HG02759 (cell line): ENCODE measurements around the gene DAAM1.

Source experiments
- ATAC-seq: cut with Tn5 transposase; IDR thresholded peaks from one replicate; pipeline ENCODE4 v1.9.1; 2021; ENCODE audit warnings: mild to moderate bottlenecking, moderate library complexity; ENCODE audit not compliant: unreplicated experiment

Gene DAAM1

DNA sequence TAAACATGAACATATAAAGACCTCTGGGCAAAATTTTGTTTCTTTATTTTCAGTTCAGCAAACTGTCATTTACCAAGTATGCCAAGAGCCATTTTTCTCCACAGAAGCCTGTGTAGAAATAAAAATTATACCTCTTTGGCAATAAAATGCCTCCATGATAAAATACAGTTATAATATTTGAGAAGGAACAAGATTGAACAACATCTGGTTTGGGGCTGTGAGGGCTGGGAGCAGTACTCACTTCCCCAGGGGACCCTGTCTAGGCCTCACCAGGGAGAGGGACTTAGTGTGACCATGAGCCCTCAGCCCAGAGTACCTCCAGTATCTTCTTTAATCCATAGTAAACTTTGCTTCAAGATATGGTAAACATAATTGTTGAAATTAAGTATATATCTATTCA is 65.1 kb downstream of the DAAM1 start:
- ATAC-seq, result no peak

DNA sequence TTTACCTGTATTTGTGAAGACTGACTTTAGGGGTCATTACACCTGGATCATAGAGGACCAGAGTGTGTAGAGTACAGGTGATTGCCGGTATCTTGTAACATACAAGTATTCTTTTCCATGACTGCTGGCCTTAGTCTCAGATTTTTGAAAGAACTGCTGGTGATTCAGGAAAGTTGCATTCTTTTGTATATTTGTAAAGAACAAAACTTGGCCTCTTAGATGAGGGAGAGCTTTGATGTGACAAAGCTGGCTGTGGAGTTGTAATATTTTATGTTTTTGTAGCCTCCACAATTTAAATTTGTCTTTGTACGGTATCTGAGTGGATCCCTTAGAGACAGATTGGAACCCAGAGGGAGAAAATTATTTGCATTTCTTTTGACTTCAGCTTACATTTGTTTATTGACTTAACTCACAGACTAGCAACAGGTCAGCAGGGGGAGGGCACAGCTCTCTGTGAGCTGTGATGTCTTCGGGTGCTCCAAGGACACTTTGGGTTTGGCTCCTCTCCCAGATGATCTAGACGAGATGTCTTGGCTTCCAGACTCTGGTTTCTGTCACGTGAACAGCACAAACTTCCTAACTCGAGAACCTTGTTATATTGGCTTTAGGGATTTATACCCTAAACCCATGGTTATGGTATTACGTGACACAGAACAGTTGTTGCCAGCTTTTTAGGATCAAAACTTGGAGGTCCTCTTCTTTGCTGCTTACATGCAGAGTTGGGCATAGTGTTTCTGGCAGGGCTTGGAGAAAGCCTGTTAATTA is 65.9 kb downstream of the DAAM1 start:
- ATAC-seq, result peak; percentile 26

DNA sequence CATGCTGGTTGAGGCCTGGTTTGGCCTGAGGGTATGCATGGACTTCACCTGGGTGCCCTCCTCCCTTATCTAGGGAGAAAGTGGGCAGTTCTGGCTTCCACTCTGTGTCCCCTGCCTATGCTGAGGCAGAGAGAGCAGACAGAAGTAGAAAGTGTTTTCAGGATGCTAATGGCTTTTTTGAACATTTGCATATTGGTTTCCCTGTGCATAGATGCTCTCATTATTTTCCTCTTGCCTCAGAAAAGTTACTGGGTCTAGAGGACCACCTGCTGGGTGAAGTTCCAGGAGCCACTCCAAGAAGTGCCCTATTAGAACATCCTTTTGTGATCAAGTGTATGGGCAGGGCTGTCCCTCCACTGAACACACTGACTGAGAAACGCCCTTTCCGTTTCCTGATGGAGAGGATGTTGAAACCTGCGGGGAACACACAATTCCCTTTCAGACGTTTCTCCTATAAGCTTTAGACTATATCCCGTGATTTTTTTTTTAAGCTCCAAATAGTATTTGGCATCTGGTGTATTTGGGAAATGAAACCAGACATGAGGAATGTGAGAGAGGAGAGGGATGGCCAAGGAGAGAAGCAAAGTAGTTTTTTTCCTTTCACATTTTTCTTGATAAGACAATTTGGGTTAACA is 66.6 kb downstream of the DAAM1 start:
- peak; percentile 68 for ATAC-seq

DNA sequence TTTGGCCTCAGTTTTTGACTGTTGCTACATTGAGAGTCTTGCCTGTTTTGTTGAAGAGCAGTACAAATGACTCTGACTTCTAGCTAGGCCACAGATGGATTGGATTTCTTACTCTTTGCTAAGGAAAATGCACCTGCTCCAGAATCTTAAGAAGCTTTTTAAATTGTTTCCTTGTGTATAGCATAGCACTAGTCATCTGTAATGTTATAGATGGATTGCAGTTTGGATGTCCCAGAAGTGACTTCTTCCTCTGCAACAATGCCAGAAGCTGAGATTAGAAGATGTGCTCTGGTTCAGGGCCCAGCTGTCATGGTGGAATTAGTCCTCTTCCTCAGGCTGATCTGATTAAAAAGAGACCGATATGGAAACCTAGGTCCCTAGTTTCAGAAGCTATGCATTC is 67.9 kb downstream of the DAAM1 start:
- no peak for ATAC-seq

DNA sequence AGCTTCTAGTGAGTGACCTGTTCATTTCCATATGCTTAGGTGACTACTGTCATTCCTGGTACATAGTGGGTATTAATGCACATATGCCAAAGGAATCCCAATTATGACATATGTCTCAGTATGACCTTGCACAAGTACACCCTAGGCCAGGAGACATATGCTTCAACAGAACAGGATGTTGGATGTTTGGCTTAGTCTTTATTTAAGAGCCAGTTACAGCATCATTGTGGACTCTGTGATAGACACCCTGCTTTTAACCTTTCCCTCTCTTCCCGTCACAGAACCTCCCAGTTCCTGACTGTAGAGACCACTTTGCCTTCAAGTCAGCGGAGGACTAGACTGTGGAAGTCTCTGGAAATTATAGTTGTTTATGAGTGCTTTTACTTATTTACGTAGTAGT is 72.9 kb downstream of the DAAM1 start:
- no peak for ATAC-seq

DNA sequence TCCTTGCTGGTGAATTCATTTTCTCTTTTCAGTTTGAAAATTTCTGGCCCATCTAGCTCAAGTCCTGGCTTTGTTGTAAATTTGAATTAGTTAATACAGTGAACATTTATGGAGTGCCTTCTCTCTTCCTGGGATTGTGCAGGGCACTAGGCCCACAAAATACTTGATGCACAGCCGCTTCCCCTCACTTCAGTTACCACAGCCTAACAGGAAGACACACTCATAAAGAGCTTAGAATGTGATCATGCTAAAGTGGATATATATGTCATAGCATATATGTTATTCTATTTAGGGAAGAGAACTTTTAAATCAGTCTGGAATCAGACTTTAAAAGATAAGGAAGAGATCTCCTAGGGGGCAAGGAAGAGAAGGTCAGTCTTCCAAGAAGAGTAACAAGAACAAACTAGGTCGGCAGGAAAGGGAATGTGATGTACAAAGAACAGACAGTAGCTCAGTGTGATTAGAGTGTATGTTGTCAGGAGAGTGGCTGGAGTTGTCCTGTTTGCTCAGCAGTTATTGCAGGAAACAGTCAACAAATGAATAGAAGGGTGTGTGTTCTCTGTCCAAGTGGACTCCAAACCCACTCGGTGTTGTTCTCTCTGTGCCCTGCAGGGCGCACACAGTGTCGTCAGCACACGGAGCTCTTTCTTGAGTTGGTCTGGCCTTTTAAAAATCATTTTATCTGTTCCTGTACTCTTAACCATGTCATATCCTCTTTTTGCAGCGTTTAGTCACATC is 74.4 kb downstream of the DAAM1 start:
- ATAC-seq, result no peak

DNA sequence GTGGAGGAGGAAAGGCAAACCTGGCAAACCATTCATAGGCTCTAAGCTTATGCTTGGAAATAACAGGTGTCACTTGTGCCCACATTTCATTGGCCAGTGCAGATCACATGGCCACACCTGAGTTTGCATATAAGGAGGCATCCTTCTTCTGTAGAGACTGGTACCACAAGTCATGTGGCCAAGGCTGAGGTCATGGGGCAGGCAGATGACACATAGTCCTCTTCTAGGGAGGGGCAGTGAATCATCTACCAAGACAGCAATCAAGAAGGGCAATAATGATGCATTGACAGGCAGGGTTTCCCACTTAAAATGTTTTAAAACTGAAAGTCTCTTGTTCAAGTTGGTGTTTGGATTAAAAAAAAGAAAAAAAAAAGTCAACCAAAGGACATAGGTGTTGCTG is 77.3 kb downstream of the DAAM1 start:
- peak; percentile 47 for ATAC-seq

DNA sequence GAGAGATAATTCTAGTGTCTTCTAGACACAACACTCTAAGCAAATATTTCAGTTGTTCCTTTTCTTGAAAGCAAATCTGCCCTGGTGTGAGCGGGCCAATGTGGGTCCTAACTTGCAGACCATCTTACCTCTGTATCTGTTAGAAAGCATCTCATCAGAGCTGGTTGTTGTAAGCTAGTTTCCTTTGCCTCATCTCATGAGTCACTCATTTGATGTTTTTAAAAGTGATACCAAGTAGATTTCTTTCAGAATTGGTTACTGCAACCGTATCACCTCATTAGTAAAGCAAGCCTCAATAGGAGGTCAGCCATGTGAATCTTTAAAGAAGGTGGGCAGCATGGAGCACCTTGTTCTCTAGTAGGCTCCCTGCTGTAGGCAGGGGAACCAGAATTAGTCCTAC is 78.6 kb downstream of the DAAM1 start:
- ATAC-seq, result no peak

DNA sequence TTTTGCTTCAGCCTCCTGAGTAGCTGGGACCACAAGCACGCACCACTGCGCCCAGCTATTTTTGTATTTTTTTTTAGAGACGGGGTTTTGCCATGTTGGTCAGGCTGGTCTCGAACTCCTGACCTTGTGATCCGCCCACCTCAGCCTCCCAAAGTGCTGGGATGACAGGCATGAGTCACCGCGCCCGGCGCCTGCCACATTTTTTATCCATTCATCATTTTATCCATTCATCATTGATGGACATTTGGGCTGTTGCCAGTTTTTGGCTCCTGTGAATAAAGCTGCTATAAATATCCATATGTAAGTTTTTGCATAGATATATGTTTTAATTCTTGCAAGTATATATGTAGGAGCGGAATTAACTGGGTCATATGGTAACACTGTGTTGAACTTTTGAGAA is 79.5 kb downstream of the DAAM1 start:
- ATAC-seq, result no peak

DNA sequence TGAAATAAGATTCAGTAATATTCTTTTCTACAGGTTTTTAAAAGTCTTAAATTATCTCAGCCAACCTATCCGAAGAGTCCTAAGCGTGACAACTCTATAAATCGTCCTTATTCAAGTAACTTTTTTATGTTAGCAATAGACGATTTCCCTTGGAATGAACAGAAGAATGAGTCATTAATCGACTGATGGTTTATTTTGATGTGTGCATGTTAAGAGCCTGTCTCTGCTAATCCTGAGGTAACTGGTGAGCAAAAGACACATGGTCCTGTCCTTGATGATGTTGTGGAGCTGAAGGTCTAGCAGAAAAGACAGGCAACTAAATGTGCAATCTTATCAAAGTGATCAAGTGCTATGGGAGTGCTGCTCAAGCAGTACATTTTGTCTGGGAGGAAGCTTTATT is 80.4 kb downstream of the DAAM1 start:
- ATAC-seq, result no peak

DNA sequence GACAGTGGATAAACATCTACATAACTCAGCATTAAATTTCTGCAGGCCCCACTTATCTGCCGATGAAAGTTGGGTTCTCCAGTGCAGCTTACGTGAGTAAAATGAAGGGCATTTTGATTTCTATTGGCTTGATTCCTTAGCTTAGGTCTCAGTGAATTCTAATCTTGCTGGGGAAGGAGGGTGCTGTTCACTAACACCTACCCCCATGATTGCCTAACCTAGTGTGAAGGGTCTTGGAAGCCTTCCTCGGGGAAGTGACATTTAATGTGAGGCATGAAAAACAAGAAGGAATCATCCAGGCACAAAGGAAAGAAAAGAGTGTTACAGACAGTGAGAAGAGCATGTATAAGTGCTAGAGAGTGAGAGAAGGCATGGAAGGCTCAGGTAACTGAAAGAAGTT is 81.0 kb downstream of the DAAM1 start:
- no peak for ATAC-seq

DNA sequence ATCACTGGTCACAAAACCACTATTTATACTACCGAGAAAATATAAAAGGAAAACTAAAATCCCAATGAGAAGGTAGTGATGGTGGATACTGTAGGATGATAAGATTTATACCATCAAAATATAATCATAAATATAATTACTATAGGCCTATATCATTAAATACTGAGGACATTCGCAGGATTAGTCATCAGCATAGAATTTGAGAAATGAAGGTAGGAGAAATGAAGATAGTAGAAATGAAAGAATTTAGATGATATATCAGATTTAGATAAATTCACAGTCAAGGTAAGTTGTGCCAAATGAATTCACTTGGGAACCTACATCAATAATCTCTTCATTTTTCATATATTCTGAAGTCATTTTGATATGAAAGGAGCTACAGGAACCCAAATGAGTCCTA is 82.8 kb downstream of the DAAM1 start:
- no peak for ATAC-seq

DNA sequence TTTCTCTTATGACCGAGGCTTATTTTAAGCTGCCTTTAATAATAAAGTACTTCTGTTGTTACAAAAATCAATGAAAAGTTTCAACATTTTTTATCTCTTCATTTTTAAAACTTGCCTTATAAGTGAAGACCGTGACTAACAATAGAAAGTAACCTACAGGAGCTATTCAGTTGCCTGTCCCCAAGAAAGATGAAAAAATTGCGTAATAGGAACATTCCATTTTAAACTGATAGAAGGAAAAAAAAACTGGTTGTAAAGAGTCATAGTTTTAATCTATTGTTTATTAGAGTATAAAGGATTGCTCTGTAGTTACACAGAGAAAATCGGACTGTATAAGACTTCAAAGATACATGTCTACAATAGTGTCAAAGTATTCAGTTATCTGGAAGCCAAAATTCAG is 83.3 kb downstream of the DAAM1 start:
- ATAC-seq, result no peak

DNA sequence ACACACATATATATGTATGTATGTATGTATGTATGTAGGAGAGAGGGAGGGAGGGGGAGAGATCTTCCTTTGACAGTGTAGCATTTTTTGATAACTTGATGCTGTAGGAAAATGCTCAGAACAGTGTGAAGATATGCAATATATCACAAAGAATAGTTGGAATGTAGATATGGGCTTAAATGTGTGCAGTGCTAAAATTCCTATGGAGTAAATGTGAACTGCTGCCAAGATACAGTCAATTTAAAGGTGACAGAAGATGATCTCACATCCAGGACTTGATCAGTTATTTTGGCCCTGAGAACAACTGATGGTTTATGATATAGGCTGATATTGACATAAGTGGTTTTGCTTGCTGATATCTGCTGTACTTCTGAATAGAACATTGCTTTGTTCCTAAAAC is 84.2 kb downstream of the DAAM1 start:
- ATAC-seq, result no peak

DNA sequence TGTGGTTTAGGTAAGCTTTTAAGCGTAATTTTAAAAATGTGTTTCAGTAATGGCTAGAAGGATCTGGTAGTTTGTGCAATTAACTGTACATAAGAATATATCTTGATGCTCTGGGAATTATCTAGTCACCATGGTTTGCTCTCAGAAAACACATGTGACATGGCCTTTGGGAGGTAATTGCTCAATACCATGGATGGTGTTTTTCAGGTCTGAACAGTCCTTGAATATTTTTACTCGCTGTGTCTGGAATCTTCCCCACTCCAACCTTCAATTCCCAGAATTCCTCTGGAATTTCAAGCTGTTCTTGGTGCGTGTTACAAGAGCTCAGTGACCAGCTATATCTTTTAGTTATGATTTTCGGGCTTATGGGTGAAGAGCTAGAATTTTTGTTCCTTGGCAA is 85.3 kb downstream of the DAAM1 start:
- no peak for ATAC-seq

DNA sequence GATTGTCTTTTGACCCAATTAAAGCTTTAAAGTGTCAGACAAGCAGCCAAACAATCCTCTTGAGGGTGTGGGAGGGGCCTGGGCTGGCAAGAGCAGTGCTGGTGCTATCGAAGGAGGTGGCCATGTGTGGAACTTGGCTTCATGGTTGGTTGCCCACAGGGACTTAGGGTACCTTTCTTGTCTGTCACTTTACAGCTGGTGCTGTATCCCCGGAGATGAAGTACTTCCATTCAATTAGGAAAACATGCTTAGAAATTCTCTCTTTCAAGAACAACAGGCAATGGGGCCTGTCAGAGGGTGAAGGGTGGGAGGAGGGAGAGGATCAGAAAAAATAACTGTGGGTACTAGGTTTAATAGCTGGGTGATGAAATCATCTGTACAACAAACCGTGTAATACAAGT is 86.5 kb downstream of the DAAM1 start:
- peak; percentile 64 for ATAC-seq

DNA sequence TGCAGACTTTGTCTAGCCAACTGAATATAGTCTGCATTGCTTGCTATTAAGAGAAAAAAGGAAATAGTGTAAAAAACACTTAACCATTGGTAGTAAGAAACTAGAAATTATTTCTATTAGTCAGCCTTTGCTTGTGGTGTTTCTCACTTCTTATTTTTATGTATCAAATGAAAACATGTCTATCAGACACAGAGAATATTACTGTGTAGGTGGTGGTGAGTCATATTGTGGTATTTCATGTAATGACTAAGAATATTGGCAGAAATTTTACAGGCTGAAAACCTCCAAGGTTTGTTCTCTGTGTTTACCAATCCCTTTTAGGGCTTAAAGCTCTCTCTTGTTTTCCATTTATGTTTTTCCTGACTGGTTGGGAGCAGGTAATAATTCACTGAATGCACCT is 87.2 kb downstream of the DAAM1 start:
- peak; percentile 82 for ATAC-seq

DNA sequence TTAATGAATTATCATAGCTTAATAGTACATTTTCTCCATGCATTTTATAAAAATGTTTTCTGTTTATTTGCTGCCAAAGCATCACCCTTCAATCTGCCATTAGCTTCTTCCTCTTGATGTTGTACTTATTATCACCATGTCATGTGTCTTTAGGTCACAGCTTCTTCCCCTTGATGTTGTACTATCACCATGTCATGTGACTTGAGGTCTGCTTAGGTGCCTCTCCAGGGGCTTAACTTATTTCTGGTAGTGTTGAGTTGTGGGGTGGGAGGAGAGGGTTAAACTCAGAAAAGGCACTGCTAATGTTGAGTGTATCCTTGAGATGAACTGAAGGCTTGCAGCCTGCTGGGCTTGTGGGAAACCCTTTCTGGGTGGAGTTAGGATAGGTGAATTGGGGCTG is 87.8 kb downstream of the DAAM1 start:
- peak; percentile 20 for ATAC-seq

DNA sequence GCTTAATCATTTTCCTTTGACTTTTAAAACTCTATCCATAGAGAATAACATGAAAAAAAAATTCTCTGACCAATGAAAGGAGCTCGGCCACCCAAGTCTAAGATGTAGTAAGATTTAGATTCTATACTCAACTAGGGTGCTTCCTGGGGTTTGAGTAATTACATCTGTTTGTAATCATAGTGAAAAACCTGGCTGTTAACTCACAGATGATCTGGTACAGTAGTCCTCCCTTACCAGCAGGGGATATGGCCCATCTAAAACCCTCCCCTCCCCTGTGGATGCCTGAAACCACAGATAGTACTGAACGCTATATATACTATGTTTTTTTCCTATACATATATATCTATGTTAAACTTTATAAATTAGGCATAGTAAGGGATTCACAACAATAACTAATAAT is 89.2 kb downstream of the DAAM1 start:
- no peak for ATAC-seq

DNA sequence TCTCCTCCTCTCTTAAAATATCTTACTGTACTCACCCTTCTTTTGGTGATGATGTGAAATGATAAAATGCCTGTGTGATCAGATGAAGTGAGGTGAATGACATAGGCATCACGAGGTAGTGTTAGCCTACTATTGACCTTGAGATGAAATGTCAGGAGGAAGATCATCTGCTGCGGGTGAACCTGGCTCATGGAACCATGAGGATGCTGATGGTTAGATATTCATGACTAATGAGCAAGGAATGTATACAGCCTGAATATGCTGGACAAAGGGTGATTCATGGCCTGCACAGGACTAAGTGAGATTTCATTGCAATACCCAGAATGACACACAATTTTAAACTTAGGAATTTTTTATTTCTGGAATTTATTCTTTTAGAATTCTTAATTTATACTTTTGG is 89.6 kb downstream of the DAAM1 start:
- no peak for ATAC-seq

DNA sequence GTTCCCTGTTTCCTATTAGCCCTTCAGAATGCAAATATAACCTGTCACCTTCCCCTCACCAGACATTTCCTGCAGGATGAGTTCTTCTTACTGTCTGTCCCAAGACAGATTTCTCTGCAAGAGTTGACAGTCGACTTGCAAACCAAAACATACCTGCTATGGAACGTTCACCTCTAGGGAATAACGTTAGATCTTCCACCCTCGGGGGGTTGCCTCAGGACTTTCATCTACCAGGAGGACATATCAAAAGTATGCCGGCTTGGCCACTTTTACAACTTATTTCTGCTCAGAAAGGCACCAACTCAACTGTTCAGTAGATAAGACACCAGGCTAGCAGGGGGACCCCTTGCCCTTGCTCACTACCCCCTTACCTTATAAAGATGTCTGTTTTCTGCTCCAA is 92.5 kb downstream of the DAAM1 start:
- no peak for ATAC-seq
